ENCODE measurements around the gene VAC14.

Gene VAC14

GRCh38 chr16:70750893-70751467 is 50.0 kb downstream of the VAC14 start:
- Histone ChIP-seq H3K79me2 (ENCODE audit: insufficient read depth, low read length) (no peaks in the 10 kb centered on the region), H3K27me3 (ENCODE audit: insufficient read depth, low read length, poor library complexity, severe bottlenecking) (no peaks in the 10 kb centered on the region), H4K20me1 (ENCODE audit: insufficient read depth, low read length, poor library complexity, severe bottlenecking) (no peaks in the 10 kb centered on the region), H3K4me1 (ENCODE audit: insufficient read depth, low read length, poor library complexity, severe bottlenecking) (peaks cover 22% of the 10 kb centered on the region), H3K36me3 (ENCODE audit: insufficient read depth, low read length) (no peaks in the 10 kb centered on the region), H3F3A (ENCODE audit: low read depth) (no peaks in the 10 kb centered on the region), H3K4me3 (ENCODE audit: low read length, poor library complexity, severe bottlenecking) (no peak overlapping the region), H3K4me2 (ENCODE audit: low read depth, low read length, poor library complexity, severe bottlenecking) (peak overlapping the region; percentile 20), H2AFZ (ENCODE audit: low read length) (no peak overlapping the region), H3K9ac (ENCODE audit: low read depth, low read length, poor library complexity, severe bottlenecking) (no peak overlapping the region), H3K9me3 (ENCODE audit: insufficient read depth, low read depth, low read length) (no peaks in the 10 kb centered on the region), H3K9me2 (replicated peaks; ENCODE audit: low read depth, low read length) (no peaks in the 10 kb centered on the region)
- no peak for TF ChIP-seq EZH2phosphoT487 (IDR thresholded peaks at IDR 0.05; ENCODE audit: borderline replicate concordance)
- TF ChIP-seq CTCF (conservative IDR thresholded peaks at IDR 0.05; ENCODE audit: low read length) = no peak

- Histone ChIP-seq H3K4me2 (ENCODE audit: low read depth, low read length, poor library complexity, severe bottlenecking) (no peak overlapping the region), H3K9me2 (replicated peaks; ENCODE audit: low read depth, low read length) (no peaks in the 10 kb centered on the region), H3K79me2 (ENCODE audit: insufficient read depth, low read length) (no peaks in the 10 kb centered on the region), H3K27me3 (ENCODE audit: insufficient read depth, low read length, poor library complexity, severe bottlenecking) (no peaks in the 10 kb centered on the region), H4K20me1 (ENCODE audit: insufficient read depth, low read length, poor library complexity, severe bottlenecking) (no peaks in the 10 kb centered on the region), H3K4me3 (ENCODE audit: low read length, poor library complexity, severe bottlenecking) (no peak overlapping the region), H3K36me3 (ENCODE audit: insufficient read depth, low read length) (no peaks in the 10 kb centered on the region), H3K9me3 (ENCODE audit: insufficient read depth, low read depth, low read length) (no peaks in the 10 kb centered on the region), H3K9ac (ENCODE audit: low read depth, low read length, poor library complexity, severe bottlenecking) (no peak overlapping the region), H3K4me1 (ENCODE audit: insufficient read depth, low read length, poor library complexity, severe bottlenecking) (peaks cover 22% of the 10 kb centered on the region), H2AFZ (ENCODE audit: low read length) (no peak overlapping the region), H3F3A (ENCODE audit: low read depth) (no peaks in the 10 kb centered on the region)
- TF ChIP-seq CTCF (conservative IDR thresholded peaks at IDR 0.05; ENCODE audit: low read length) = no peak
- no peak for TF ChIP-seq EZH2phosphoT487 (IDR thresholded peaks at IDR 0.05; ENCODE audit: borderline replicate concordance)
These were observed 51.0 kb downstream of the VAC14 start for GRCh38 chr16:70749681-70750601.

DNA sequence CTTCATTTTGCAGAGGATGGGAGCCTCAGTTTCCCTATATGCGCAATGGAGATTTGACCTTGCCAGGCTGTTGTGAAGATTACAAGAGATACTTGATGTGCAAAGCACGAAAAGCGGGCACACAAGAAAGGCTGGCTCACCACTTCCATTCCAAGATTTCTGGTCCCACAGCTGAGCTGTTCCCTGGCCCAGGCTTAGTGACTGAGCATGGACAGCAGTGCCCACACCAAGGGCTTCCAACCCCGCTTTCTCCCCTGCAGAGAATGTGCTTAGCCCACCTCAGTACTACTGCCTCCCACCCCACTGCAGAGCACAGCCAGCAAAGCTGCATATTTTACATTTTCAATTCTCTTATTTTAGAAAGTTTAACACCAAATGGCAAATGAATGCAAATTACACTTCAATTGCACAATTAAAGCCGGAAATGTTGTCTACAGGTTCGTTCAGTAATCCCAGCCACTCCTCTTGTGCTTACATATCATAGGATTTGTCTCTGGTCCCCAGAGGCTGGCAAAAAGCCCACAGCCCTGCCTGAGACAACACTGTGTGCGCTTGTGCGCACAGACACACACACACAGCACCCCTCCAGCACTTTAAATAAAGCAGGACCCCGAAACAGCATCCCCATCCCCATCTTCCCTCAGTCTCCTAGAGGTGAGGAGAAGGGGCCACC is 51.8 kb downstream of the VAC14 start:
- Histone ChIP-seq H3K4me2 (ENCODE audit: low read depth, low read length, poor library complexity, severe bottlenecking) (no peak overlapping the region), H3K4me1 (ENCODE audit: insufficient read depth, low read length, poor library complexity, severe bottlenecking) (peaks cover 22% of the 10 kb centered on the region), H2AFZ (ENCODE audit: low read length) (no peak overlapping the region), H3K9me2 (replicated peaks; ENCODE audit: low read depth, low read length) (no peaks in the 10 kb centered on the region), H3K36me3 (ENCODE audit: insufficient read depth, low read length) (peaks cover 2% of the 10 kb centered on the region; the same call in 1 of the 2 replicates), H3K79me2 (ENCODE audit: insufficient read depth, low read length) (no peaks in the 10 kb centered on the region), H3K27me3 (ENCODE audit: insufficient read depth, low read length, poor library complexity, severe bottlenecking) (no peaks in the 10 kb centered on the region), H3K9ac (ENCODE audit: low read depth, low read length, poor library complexity, severe bottlenecking) (no peak overlapping the region), H4K20me1 (ENCODE audit: insufficient read depth, low read length, poor library complexity, severe bottlenecking) (no peaks in the 10 kb centered on the region), H3K9me3 (ENCODE audit: insufficient read depth, low read depth, low read length) (no peaks in the 10 kb centered on the region), H3K4me3 (ENCODE audit: low read length, poor library complexity, severe bottlenecking) (no peak overlapping the region), H3F3A (ENCODE audit: low read depth) (no peaks in the 10 kb centered on the region)
- TF ChIP-seq EZH2phosphoT487 (IDR thresholded peaks at IDR 0.05; ENCODE audit: borderline replicate concordance) (no peak), CTCF (conservative IDR thresholded peaks at IDR 0.05; ENCODE audit: low read length) (no peak)
